Fibroblast of pulmonary artery (primary cell): Measurements from ENCODE around the gene BCL7B.
"Not testable (repeated sequence)": the region's sequence is repeated elsewhere in the genome, so short reads cannot be mapped to it uniquely, and the experiment has no call there.

ENCODE experiments used
- DNase-seq: peaks from one replicate; pipeline ENCODE4 v3.0.0-alpha.2; 2010; ENCODE audit warnings: low read depth
- H3K4me3 ChIP-seq: replicated peaks from 2 replicates; pipeline ENCODE4 v1.5.1; 2011; ENCODE audit warnings: low read depth, mild to moderate bottlenecking, control low read depth, low read length, moderate library complexity
- CTCF ChIP-seq: IDR thresholded peaks from 2 replicates; pipeline ENCODE4 v1.5.1; 2011; ENCODE audit warnings: mild to moderate bottlenecking, control low read depth, low read length, inconsistent platforms; ENCODE audit errors: missing control alignments

BCL7B gene

DNA sequence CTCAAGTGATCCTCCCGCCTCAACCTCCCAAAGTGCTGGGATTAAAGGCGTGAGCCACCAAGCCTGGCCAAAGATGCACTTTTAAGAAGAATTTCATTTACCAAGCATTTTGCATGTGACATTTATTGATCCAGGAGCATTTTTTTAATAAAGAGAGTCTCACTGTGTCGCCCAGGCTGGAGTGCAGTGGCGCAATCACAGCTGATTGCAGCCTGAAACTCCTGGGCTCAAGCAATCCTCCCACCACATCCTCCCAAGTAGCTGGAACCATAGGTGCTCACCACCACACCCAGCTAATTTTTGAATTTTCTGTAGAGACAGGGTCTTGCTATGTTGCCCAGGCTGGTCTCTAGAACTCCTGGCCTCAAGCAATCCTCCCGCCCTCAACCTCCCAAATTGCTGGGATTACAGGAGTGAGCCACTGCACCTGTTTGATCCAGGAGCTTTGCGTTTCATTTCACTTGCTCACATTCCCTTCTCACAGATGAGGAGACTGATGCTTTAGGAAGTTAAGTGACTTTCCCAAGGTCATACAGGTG lies 25.2 kb upstream of the BCL7B start:
- TF ChIP-seq CTCF: no peak
- H3K4me3 ChIP-seq: no peak overlapping the region
- no peak for DNase-seq

DNA sequence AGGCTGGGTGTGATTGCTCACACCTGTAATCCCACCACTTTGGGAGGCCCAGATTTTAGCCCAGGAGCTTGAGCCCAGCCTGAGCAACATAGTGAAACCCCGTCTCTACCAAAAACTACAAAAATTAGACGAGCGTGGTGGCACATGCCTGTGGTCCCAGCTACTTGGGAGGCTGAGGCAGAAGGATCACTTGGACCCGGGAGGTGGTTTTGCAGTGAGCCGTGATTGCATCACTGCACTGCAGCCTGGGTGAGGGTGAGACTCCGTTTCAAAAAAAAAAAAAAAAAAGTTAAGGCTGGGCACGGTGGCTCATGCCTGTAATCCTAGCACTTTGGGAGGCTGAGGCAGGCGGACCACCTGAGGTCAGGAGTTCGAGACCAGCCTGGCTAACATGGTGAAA lies 23.5 kb upstream of the BCL7B start:
- not testable (repeated sequence) for H3K4me3 ChIP-seq, DNase-seq

DNA sequence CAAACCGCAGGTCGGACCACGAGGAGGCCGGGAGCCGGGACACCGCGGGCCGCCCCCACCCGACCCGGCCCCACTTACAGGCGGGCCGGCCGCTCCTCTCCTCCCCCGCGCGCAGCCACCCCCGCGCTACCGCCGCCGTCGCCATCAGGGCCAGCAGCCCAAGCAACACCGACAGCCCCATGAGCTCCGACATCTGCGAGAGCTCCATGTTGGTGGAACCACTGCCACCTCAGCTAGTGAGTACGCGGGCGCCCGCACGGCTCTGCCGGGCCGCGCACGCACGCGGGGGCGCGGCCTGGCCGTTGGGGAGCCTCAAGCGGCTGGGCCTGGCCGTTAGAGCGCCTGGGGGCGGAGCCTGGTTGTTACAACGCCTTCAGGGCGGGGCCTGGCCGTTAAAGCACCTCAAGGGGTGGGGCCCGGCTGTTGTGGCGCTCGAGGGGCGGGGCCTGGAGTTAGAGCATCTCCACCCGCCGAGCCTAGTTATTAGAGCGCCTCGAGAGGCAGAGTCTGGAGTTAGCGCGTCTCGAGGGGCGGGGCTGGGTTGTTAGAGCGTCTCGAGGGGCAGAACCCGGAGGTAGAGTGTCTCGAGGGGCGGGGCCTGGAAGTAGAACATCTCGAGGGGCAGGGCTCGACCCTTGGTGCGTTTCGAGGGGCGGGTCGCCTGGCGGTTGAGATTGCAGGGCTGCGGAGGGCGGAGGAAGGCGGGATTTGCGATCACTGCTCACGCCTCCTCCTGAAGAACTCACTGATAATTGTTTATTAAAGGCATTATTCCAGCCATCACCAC lies 21.0 kb upstream of the BCL7B start, which contains the start of gene TBL2:
Gene TBL2 (minus strand): TSS at position 238 of the 787 bp plus-strand sequence. CDS start 30 bp downstream, at position 208.
- H3K4me3 ChIP-seq: peak within 1 kb of the TSS; percentile 72
- peak; percentile 17 for TF ChIP-seq CTCF

GRCh38 chr7:73577627-73578341 lies 20.3 kb upstream of the BCL7B start:
- DNase-seq: peak; percentile 20
- H3K4me3 ChIP-seq: peak overlapping the region; percentile 72
- TF ChIP-seq CTCF: no peak

More for the DNA sequence above, 21.0 kb upstream of the BCL7B start, which contains the start of gene TBL2:
- DNase-seq: peak; percentile 99

GRCh38 chr7:73573791-73574190 lies 16.3 kb upstream of the BCL7B start:
- TF ChIP-seq CTCF: no peak
- no peak overlapping the region for H3K4me3 ChIP-seq
- DNase-seq: no peak

DNA sequence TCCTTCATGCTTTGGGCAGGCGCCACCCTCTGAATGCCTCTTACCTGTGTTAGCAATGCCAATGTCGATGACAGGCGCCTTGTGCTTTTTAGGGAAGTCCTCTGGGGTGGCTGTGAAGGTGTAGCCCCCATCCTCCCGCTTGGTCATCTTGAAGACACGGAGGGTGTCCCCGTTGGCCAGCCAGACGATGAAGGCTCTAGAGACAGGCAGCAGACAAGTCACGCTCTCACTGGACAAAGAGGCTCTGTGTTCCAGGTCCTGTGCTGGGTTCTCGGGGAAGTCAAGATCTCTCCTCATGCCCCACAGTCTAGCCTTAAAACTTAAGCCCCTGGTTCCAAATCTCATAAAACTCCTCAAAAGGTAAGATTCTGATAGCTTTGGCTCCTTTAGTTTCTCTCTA lies 15.8 kb upstream of the BCL7B start:
- DNase-seq: no peak
- H3K4me3 ChIP-seq: no peak overlapping the region
- no peak for TF ChIP-seq CTCF

DNA sequence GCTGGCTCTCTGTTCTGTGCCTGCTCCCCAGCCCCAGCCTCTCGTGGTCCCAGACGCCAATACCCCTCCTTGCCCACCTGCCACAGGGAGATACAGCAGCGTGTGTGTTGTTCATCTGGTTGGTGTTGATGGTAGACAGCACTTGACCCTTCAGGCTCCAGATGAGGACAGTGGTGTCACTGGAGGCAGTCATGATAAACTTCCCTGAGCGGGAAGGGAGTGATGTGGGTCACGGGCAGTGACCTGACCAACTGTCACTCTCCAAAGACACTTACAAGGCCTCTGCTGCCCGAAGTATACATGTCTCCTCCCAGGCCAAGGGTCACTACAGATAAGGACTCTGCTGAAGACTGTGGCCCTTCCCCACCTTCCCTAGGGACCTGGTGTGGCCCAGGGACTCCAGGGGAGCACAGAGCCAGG lies 15.3 kb upstream of the BCL7B start:
- no peak overlapping the region for H3K4me3 ChIP-seq
- DNase-seq: no peak
- TF ChIP-seq CTCF: no peak
